ENCODE measurements around the gene C1QA. TPM values are rescaled to one million over a fixed set of nuclear protein-coding genes. Genes with fewer than 3 reads are reported as not detected.
"Not testable (repeated sequence)": the region's sequence is repeated elsewhere in the genome, so short reads cannot be mapped to it uniquely, and the experiment has no call there.

Gene C1QA
- polyA plus RNA-seq, 1 donor = 10.1 TPM

DNA sequence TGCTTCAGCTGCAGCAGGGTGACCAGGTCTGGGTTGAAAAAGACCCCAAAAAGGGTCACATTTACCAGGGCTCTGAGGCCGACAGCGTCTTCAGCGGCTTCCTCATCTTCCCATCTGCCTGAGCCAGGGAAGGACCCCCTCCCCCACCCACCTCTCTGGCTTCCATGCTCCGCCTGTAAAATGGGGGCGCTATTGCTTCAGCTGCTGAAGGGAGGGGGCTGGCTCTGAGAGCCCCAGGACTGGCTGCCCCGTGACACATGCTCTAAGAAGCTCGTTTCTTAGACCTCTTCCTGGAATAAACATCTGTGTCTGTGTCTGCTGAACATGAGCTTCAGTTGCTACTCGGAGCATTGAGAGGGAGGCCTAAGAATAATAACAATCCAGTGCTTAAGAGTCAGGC, 2.9 kb downstream of the C1QA start:
- no peak for DNase-seq

DNA sequence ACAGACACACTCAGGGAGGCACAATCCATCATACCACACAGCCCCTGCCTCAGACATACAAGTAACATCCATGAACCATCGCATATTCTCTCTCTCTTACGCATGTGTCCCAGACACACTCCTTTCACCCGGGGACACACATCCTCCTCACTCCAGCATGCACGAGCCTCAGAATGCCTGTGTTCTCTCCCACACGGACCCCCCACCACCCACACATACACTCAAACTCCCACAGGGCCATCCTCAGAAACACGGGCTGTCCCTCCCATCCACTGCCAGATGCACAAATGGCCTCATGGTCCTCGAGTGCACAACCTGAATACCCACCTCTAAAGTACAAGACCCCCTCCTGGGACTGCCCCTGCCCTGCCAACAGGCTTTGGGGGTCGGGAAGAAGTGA, 4.8 kb downstream of the C1QA start:
- DNase-seq = no peak

DNA sequence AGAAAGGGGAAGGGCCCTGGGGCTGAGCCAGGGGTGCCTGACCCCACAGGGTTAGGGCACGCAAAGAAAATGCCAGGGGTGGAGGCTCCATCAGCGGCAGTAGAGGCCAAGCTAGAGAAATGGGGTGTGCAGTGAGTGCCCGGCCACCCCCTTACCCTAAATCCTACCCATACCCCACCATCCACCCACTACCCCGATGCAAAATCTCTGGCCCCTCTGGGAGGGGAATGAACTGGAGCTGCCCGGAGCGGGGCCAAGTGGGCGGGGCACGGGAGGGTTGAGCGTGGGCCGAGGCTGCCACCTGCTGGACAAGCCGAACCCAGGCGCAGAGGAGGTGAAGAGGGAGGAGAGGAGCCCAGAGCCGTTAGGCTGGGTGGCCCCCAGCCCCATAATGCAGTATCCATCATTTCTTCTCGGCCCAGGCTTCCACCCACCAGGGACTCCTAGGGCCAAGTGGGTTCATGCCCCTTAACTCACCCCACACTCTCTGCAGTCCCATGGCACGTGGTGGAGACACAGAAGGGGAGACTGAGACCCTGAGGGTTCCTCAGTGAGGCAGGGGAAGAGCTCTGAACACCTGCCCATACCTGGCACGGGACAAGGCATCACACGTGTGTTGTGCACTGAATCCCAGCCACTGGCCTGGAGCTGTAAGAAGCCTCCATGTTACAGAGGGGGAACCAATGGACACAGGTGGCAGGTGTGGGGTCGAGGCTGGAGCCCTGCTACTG, 5.6 kb downstream of the C1QA start:
- peak; percentile 53 for DNase-seq

DNA sequence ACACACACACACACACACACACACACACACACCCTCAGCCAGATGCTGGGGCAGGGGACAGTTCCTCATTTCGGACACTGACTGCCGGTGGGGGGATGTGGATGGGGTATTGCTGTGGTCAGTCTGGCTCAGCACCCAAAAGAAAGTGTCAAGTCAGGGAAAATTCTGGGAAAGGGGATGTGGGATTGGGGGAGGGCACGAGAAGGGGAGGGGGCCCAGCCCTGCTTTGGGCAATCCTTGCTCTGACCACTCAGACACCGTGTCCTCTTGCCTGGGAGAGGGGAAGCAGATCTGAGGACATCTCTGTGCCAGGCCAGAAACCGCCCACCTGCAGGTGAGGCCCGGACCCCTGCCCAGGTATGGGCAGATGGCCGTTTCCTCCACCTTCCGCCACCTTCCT, 7.0 kb downstream of the C1QA start, which contains the start of gene C1QC:
Gene C1QC (plus strand): TSS at position 253 of the 400 bp plus-strand sequence. CDS start 391 bp downstream, outside the sequence.
- no peak for DNase-seq

DNA sequence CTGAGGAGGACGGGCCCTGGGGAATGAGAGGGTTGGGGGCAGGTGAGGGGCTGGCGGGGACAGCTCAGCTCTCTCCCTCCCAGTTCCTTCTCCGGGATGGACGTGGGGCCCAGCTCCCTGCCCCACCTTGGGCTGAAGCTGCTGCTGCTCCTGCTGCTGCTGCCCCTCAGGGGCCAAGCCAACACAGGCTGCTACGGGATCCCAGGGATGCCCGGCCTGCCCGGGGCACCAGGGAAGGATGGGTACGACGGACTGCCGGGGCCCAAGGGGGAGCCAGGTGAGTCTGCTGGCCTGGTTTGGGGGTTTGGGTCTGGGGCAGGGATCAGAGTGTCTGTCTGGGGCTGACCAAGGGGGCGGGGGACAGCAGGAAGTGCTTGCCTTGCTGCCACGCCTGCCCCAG, 7.5 kb downstream of the C1QA start:
- no peak for DNase-seq

DNA sequence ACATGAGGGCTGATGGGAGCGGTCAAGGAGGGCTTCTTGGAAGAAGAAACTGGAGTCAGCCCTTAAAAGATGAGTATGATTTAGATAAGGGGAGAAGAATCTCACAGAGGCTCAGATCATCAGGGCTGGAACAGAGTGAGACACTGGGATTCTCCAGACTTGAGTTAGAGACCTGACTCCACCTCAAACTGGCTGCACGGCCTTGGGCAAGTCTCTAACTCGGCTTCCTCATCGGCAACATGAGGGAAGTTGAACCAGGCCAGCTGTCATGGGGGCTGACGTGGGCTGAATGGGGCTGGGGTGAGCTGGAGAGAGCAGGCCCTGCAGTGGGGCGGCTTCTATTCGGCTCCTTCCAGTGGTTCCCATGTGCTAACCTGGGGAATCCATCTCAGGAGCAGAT, 9.5 kb downstream of the C1QA start:
- DNase-seq = no peak

DNA sequence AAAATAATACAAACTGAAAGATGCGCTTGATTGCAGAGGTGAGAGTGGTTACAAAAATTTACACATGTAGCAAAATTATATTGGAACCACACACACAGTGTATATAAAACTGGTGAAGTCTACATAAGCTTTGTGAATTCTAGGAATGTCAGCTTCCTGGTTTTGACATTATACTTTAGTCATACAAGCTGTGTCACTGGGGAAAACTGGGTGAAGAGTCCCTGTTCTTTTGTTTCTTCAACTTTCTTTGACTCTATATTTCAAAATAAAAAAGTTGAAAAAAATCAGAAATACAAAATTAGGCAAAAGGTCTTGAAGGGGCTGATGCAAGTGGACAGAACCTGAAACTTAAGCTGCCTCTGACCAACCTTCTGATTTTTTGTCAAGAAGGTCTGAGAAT, 10.0 kb downstream of the C1QA start:
- no peak for DNase-seq

DNA sequence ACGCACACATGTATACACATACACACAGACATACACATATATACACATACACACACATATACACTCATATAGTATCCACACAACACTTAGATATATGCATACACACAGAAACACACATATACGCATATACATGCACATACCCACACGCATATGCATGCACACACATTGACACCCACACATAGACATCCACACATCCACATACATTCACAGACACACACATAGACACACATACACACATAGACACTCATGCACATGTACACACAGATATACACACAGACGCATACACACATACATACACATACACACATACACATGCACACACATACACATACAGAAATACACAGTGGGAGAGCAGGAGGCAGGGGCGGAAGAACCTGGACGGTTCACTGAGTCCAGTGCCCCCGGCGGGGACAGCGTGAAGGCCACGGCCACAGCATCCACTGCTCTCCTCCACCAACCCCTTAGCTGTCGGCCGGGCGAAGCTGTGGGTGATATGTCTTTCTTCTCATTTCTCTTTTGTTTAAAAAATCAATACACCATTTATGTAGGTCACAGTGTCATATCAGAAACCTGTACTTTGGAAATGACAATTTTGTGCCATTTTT, 13.8 kb downstream of the C1QA start:
- DNase-seq = no peak

DNA sequence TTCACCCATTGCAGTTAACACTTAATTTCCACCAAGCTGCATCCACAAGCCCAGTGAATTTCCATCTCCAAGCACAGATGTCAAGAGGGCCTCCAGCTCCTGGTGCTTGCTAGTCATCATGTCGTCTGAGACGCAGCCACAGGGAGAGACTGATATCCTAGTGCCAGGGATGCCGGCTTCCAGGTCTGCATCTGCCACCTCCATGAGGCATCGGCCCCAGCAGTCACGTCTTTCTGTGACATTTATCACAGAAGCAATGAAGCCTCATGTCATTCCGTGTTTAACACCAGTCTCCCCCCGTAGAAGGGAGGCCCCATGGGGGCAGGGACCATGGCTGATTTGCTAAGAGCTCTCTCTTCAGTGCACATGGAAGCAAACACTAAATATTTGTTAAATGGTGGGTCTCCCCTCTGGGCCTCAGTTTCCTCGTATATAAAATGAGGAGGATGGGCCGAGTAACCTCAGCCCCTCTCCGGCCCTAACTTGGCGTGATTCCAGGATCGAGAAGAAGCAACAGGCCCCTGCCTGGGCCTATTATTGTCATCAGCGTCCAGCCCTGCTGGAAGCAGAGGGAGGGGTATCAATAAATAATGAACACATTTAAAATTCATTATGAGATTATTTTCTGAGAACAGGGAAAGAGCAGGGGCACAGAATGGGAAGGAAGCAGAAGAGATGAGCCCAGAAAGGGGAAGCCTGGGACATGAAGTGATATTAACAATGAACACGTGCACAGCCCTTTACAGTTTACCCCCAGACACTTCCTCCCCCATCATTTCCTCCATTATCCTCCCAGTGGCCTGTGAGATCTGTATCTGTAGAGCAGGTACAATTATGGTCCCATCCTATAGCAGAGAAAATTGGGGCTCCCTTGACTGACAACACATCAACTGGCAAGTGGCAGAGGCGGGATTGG, 15.8 kb downstream of the C1QA start:
- DNase-seq = no peak

DNA sequence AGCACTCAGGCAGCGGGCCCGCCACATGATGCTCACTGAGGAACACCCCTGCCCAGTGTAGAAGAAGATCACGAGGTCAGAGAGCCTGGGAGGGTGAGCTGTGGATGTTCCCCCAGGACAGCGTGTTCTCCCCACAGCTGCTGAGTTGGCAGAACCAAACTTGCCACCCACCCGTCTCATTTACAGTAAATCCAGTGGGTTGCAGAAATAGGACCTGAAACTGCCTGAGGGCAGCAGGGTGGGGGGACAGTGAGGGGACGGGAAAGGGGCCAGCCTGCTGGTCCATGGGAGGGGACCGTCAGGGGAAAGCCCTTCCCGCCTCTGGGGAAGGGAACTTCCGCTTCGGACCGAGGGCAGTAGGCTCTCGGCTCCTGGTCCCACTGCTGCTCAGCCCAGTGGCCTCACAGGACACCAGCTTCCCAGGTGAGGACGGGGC, 16.5 kb downstream of the C1QA start, which contains the start of gene C1QB:
Gene C1QB (plus strand): TSS at position 356 of the 436 bp plus-strand sequence. CDS start 6,227 bp downstream, outside the sequence.
- DNase-seq = no peak

DNA sequence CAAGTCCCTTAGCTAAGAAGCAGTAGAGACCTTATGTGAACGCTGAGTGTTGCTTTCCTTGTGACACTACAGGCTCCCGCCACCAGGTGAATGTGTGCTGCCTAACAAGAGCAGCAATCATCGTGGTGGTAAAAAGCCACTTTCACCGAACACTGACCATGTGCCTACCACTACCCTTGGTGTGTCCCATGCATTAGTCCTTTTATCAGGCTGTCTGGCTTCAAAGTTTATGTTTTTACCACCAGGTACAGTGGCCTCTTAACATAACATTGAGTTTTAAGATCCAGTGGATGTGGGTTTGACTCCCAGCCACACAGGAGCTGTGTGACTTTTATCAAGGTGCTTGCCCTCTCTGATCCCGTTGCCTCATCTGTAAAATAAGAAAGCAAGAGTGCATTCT, 18.3 kb downstream of the C1QA start:
- no peak for DNase-seq

DNA sequence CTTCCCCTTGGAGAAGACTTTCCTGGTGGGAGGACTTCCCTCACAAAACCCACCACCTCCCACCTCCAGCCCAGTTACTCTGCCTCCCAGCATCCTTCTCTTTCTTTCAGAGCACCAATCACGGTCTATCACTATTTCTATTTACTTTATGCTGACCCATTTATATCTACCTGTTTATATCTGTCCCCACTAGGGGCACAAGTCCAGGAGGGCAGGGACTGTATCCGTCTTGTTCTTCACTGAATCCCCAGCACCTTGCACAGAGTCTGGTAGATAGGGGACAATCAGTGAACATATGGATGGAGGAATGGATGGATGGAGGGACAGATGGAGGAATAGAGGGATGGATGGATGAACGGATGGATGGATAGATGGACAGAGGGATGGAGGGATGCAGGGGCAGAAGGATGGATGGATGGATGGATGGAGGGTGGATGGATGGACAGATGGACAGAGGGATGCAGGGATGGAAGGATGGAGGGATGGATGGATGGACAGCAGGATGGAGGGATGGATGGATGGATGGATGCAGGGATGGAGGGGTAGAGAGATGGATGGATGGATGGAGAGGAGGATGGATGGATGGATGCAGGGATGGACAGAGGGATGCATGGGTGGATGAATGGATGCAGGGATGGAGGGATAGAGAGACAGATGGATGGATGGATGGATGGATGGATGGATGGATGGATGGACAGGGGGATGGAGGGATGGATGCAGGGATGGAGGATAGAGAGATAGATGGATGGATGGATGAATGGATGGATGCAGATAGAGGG, 22.1 kb downstream of the C1QA start:
- no peak for DNase-seq

DNA sequence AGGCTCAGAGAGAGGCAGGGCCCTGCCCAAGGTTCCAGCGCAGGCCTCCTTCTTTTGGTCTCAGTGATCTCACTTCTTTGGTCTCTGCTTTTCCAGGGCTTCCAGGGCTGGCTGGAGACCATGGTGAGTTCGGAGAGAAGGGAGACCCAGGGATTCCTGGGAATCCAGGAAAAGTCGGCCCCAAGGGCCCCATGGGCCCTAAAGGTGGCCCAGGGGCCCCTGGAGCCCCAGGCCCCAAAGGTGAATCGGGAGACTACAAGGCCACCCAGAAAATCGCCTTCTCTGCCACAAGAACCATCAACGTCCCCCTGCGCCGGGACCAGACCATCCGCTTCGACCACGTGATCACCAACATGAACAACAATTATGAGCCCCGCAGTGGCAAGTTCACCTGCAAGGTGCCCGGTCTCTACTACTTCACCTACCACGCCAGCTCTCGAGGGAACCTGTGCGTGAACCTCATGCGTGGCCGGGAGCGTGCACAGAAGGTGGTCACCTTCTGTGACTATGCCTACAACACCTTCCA, 24.4 kb downstream of the C1QA start:
- DNase-seq = no peak

DNA sequence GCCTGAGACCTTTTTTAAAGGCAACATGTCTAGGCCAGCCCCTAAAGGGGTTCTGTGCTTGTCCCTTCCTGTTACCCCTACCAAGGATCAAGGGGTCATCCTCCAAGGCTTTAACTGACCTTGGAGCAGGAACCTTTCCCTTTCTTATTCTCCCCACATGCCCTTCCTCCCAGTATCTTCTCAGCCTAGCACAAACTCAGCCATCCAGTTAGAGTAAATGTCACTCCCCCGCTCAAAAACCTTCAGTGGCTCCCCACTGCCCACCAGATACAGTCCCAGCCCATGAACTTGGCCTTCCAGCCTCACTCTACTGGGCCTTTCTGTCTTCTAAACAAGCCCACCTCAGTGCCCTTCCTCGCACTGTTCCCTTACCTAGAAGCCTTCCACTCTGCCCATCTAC, 25.5 kb downstream of the C1QA start:
- no peak for DNase-seq

DNA sequence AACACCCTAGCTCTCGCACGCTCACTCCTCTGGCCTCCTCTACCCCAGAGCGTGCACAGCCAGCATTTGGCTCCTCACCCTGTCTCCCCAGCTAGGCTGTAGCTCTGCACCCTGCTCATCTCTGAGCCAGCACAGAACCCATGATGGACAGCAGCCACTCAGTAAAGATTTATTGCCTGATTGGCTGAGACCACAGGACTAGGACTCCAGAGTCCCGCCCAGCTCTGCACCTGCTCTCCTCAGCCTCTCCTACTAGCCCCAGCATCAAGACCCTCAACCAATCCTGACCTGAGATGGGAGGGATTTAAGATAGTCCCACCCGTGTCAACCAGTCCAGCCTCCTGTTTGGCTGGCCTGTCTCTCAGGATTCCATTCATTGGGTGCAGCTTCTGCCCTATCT, 25.9 kb downstream of the C1QA start:
- no peak for DNase-seq

DNA sequence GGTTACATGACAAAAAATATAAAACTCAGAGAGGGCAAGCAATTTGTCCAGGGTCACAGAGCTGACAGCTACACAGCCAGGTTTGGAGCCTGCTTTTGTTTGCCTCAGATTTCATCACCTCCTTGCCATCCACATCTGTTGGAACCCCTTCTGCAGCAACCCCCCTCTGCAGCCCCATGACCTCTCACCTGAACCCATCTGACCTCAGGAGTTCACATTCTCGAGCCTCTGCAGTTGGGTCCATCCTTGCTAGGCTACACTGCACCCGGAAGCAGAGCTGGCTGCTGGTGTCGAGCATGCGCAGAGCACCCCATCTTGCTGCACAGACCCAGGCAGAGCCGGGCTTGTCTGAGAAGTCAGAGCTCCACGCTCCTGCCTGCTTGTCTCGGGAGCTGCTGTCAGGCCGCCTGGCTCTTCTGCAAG, 26.6 kb downstream of the C1QA start:
- DNase-seq = no peak

DNA sequence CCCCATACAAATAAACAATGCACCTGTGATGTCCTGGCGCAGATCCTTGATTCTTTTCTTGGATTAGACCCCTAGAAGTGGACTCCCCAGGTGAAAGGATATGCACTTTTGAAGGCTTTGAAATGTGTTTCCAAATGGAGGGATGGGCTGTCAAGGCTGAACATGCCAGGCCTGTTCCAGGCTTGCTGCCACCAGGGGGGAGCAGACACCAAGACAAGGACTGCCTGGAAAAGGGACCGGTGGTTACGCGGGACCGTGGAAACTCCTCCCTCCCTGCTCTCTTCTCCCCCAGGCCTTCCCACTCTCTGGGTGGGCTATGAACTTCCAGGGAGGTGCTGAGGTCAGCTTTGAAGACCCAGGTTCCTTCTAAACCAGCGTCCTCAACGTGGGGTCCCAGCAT, 29.3 kb downstream of the C1QA start:
- DNase-seq = no peak

DNA sequence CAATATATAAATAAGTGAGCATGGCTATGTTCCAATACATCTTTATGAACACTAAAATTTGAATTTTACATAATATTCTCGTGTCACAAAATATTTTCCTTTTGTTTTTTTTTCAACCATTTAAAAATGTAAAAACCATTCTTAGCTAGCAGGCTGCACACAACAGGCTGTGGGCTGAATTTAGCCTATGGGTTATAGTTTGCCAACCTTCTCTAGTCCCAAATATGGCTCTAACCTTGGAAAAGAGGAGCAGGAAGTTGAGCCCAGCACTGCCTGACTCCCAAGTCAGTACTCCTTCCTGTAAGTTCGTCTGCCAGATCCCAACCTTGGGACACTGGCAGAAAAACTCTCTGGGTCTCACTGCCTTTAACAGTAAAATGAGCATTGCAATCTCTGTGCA, 30.0 kb downstream of the C1QA start:
- no peak for DNase-seq

DNA sequence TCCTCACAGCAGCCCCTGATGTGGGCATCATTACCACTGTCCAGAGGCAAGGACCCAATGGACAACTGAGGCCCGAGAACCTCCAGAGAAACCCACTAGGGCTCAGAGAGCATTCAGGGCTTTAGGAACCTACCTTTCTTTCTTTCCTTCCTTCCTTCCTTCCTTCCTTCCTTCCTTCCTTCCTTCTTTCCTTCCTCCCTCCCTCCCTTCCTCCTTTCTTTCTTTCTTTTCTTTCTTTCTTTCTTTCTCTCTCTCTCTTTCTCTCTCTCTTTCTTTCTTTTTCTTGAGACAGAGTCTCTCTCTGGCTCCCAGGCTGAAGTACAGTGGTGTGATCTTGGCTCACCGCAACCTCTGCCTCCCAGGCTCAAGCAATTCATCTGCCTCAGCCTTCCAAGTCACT, 32.4 kb downstream of the C1QA start:
- DNase-seq = not testable (repeated sequence)

DNA sequence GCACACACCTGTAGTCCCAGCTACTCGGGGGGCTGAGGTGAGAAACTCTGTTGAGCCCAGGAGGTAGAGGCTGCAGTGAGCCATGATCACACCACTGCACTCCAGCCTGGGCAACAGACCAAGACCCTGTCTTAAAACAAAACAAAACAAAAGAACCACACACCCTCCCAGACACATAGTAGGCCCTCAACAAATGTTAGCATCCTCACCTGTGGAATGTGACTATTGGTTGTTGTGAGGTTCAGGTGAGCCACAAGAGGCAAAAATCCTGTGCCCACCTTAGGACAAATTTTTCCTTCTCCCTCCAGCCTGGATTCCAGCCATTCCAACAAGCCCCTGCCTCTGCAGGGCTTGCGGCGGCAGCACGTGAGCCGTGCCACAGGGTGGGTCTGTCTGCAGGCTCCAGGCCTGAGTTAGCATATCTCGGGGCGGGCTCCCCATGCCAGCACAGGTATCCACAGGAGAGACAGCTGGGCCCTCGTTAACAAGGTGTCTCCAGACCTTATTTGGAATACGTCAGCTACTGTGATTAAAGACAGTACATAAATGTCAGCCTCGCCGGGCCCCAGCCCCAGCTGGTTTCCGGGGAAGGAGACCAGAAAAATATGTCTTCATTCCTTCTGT, 34.0 kb downstream of the C1QA start:
- no peak for DNase-seq

DNA sequence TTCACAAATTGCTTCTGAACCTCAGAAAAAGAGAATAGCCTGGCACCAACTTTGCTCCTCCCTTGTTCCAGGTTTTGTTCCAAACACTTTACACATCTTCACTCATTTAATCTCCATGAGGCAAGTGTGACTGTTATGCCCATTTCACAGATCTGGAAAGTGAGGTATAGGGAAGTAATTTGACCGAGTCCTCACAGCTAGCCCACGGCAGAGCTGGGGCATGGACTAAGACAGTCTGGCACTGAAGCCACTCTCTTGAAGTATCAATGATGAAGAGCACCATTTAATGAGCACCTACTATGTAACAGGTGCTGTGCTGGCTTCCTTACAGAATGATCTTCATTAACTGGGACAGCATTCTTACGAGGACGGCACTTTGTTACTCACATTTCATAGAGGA, 35.6 kb downstream of the C1QA start:
- no peak for DNase-seq
